SKM-1 treated with dmso at 0.1 percent for 144 hours (cell line): Measurements from ENCODE around the gene ASIP.
A peak's percentile ranks its signal among the peaks of the same experiment; 100 is the strongest.

Experiments
- DNase-seq: peaks from one replicate; lab custom pipeline; 2025; ENCODE audit not compliant: unreplicated experiment; lab: John Stamatoyannopoulos, UW

Gene ASIP

GRCh38 chr20:34309691-34310090, 68.5 kb downstream of the ASIP start:
- no peak for DNase-seq

DNA sequence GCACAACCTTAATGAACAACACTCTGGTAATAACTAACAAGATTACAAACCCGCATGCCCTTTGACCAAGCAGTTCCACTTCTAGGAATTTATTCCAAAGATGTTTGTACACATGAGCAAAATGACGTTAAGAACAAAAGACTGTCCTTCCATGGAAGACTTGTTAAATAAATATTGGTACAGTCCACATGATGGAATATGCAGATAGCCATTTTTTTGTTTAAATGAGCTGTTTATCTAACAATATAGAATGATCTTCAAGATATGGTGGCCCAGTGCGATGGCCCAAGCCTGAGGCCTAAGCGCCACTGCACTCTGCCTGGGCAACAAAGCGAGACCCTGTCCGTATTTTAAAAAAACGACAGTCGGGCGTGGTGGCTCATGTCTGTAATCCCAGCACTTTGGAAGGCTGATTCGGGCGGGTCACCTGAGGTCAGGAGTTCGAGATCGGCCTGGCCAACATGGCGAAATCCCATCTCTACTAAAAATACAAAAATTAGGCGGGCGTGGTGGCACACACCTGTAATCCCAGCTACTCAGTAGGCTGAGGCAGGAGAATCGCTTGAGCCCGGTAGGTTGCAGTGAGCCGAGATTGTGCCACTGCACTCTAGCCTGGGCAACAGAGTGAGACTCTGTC, 69.4 kb downstream of the ASIP start:
- no peak for DNase-seq

DNA sequence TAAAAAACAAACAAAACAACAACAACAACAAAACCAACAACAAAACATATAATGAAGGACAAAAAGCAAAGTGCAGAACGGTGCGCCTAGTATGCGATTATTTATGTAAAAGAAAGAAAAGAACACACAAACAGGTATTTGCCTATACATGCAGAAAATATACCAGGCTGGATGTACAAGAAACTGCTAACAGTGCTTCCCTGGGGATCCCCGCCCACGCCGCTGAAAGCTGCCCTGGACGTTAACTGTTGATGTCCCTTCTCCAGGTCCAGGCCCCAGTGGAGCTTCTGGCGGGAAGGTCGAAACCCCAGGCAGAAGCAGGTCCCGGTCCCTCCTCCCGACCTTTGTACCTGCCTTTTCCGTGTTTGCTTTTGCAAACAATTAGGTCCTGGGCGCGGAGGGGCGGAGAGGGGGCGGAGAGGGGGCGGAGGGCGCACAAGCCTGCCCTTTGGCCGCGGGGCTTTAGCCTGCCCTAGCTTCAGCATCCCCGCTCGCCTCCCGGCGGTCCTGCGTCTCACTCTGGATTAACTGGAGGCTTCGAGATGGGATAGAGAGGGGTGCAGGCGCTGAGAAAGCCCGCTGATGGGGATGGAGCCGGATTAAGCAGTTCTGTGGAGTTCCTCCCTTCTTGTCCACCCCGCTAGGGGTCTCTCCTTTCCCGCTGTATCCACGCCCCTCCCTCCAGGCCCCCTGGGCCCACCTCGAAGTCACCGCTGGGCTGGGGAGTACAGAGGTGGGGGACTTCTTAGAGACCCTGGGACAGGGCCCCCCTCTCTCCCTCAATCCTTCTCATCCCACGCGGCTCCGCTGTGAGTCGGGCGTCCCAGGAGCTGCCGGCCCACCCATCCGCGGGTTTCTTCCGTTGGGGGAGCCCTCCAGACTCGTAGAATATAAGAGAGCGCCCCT, 70.1 kb downstream of the ASIP start:
- DNase-seq, result no peak

- no peak for DNase-seq
Measured at GRCh38 chr20:34312024-34312460, 70.8 kb downstream of the ASIP start.

DNA sequence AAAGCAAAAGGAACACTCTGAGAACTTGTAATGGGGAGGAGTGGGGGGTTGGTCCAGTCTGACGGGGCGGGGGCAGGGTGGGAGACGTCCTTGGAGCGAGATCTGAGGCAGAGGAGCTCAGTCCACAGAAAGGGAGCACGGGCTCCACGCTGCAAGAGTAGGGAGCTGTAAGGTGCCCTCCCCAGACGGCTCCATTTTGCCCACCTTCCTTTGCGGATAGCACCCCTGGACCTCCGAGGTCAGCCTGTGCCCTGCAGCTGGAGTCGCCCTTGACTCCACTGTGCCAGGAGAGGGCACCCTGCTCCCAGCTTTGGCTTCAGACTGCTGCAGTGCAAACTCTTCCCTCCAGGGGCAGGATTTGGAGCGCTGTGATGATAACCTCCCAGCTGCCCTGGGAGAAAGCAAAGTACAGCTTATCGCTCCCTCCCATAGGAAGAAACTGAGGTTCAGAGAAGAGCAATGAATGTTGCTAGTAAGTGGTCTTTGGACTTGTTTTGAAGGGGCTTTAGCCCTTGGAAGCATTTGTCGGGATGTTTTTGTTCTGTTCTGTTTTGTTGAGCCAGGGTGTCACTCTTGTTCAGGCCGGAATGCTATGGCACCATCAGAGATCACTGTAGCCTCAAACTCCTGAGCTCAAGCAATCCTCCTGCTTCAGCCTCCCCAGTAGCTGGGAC, 71.5 kb downstream of the ASIP start:
- peak; percentile 90 for DNase-seq

DNA sequence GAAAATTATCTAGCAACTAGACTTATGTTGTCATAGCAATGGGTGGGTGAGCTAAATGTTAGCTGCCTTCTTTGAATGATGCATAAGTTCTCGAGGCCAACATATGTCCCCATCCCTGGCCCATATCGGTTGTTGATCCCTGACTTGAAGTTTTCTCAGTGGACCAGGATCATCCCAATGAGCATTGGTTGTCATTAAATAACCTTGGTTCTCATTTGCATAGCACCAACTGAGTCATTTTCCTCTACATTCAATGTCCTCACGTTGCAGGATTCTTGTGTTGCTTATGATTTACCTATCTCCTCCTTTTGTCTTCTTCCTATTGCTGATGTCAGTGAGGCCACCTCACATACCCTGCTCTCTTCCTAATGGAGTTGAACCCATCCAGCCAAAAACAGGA, 74.0 kb downstream of the ASIP start:
- DNase-seq, result no peak

DNA sequence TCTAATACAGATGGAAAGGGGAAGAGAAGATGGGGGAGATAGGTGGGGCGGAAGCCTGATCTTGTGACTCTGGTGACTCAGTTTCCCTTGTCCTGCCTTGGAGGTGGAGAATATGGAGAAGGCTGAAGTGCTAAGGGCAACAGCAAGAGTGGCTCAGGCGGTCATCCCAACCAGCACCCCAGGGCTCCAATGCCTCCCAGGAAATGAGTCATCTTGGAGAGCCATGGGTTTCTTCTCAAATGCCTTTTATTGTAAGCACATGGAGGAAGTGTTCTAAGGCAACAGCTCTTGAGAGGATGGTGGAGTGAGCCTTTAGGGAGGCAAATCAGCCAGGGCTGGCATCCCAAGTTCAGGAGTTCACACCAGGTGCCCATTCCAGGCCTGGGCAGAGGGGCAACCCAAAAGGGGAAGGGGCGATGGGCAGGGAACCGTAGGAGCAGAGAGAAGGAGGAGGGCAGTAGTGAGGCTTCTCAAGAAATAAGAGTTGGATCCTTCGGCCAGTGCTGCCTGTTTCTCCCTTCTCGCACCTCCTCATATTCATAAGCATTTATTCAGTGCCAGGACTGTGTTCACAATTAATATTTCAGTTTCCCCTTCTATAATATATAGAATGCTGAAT, 75.1 kb downstream of the ASIP start:
- no peak for DNase-seq
